Activated naive CD4-positive, alpha-beta T cell treated with anti-CD3 and anti-CD28 coated beads, Interleukin-2, amount 10 ng/mL, durations not matched to agents 7 days and 5 days (primary cell): ENCODE data around the gene C20orf96.
A peak's percentile ranks its signal among the peaks of the same experiment; 100 is the strongest.

Experiments used
- CTCF ChIA-PET: fragments of 350-600 bp; sonication (Branson Sonifier 250); formaldehyde crosslinking; loops from one replicate; lab custom pipeline; 2021; ENCODE audit warnings: antibody characterized with exemption; lab: Charles Lee
- DNase-seq: peaks from one replicate; pipeline ENCODE4 v3.0.0-alpha.2; 2020
- H3K27ac Mint-ChIP-seq: one replicate; pipeline ENCODE4 v1.8.0; 2021; ENCODE audit warnings: mild to moderate bottlenecking, moderate library complexity, mixed read lengths
- H3K27me3 Mint-ChIP-seq: one replicate; pipeline ENCODE4 v1.8.0; 2021; ENCODE audit warnings: mild to moderate bottlenecking, mixed read lengths
- H3K36me3 Mint-ChIP-seq: one replicate; pipeline ENCODE4 v1.8.0; 2021; ENCODE audit warnings: mixed read lengths
- H3K4me1 Mint-ChIP-seq: one replicate; pipeline ENCODE4 v1.8.0; 2021; ENCODE audit warnings: mixed read lengths
- H3K4me3 Mint-ChIP-seq: one replicate; pipeline ENCODE4 v1.8.0; 2021; ENCODE audit warnings: mild to moderate bottlenecking, moderate library complexity, mixed read lengths
- H3K9me3 Mint-ChIP-seq: one replicate; pipeline ENCODE4 v1.8.0; 2021; ENCODE audit warnings: mixed read lengths

Gene C20orf96

GRCh38 chr20:325045-325888 lies 34.7 kb upstream of the C20orf96 start, which contains the start of gene SOX12:
Gene SOX12 (plus strand): TSS chr20:325552. CDS start chr20:325925, 373 bp downstream.
- H3K4me1 Mint-ChIP-seq, result peaks cover 42% of the 10 kb centered on the region

GRCh38 chr20:324177-325044 lies 33.9 kb upstream of the C20orf96 start:
- Mint-ChIP-seq H3K4me3 (peak overlapping the region; percentile 87), H3K27ac (peak overlapping the region; percentile 93), H3K9me3 (no peaks in the 10 kb centered on the region), H3K36me3 (peaks cover 2% of the 10 kb centered on the region), H3K4me1 (peaks cover 34% of the 10 kb centered on the region), H3K27me3 (peaks cover 33% of the 10 kb centered on the region)
- CTCF ChIA-PET, result interaction anchor here (0.8 to 1.8 kb wide), 4 partner anchors 14 to 44 kb away, joined by 3 to 6 read pairs (median 4); no protein-coding TSS in a partner anchor
- DNase-seq, result peak; percentile 93

More at GRCh38 chr20:325045-325888, 34.7 kb upstream of the C20orf96 start, which contains the start of gene SOX12:
- Mint-ChIP-seq H3K27ac (peak within 1 kb of the TSS; percentile 93), H3K4me3 (peak within 1 kb of the TSS; percentile 87), H3K36me3 (peaks cover 2% of the 10 kb centered on the region), H3K9me3 (no peaks in the 10 kb centered on the region), H3K27me3 (peaks cover 33% of the 10 kb centered on the region)
- DNase-seq, result peak; percentile 98
- CTCF ChIA-PET, result interaction anchor here (0.6 to 1.8 kb wide), 4 partner anchors 15 to 78 kb away, joined by 3 to 6 read pairs (median 4); no protein-coding TSS in a partner anchor

- Mint-ChIP-seq H3K36me3 (no peaks in the 10 kb centered on the region), H3K4me3 (no peak overlapping the region), H3K9me3 (no peaks in the 10 kb centered on the region), H3K4me1 (peaks cover 3% of the 10 kb centered on the region), H3K27ac (no peak overlapping the region), H3K27me3 (peaks cover 8% of the 10 kb centered on the region)
- no peak for DNase-seq
- CTCF ChIA-PET, result no interaction called here
These were observed 25.9 kb upstream of the C20orf96 start for GRCh38 chr20:316316-317068.

GRCh38 chr20:313948-314347 lies 23.4 kb upstream of the C20orf96 start:
- Mint-ChIP-seq H3K36me3 (no peaks in the 10 kb centered on the region), H3K27me3 (peaks cover 12% of the 10 kb centered on the region), H3K4me1 (peaks cover 19% of the 10 kb centered on the region), H3K4me3 (no peak overlapping the region), H3K9me3 (no peaks in the 10 kb centered on the region), H3K27ac (no peak overlapping the region)
- CTCF ChIA-PET, result interaction anchor here (1.4 kb wide), 1 partner anchor 17 kb away, joined by 4 read pairs; no protein-coding TSS in a partner anchor
- DNase-seq, result no peak

GRCh38 chr20:313402-313801 lies 22.9 kb upstream of the C20orf96 start:
- Mint-ChIP-seq H3K9me3 (no peaks in the 10 kb centered on the region), H3K4me3 (no peak overlapping the region), H3K36me3 (no peaks in the 10 kb centered on the region), H3K4me1 (peaks cover 19% of the 10 kb centered on the region), H3K27me3 (peaks cover 12% of the 10 kb centered on the region), H3K27ac (no peak overlapping the region)
- DNase-seq, result no peak
- CTCF ChIA-PET, result interaction anchor here (1.4 kb wide), 1 partner anchor 18 kb away, joined by 4 read pairs; no protein-coding TSS in a partner anchor

- DNase-seq, result no peak
- H3K27me3 Mint-ChIP-seq, result peaks cover 12% of the 10 kb centered on the region
- H3K4me1 Mint-ChIP-seq, result peaks cover 19% of the 10 kb centered on the region
- H3K36me3 Mint-ChIP-seq, result no peaks in the 10 kb centered on the region
- H3K9me3 Mint-ChIP-seq, result no peaks in the 10 kb centered on the region
- H3K27ac Mint-ChIP-seq, result no peak overlapping the region
- no peak overlapping the region for H3K4me3 Mint-ChIP-seq
- CTCF ChIA-PET, result interaction anchor here (1.7 kb wide), 2 partner anchors 18 to 41 kb away, joined by 3 to 5 read pairs; no protein-coding TSS in a partner anchor
These were observed 22.3 kb upstream of the C20orf96 start for GRCh38 chr20:312866-313265.

- no peaks in the 10 kb centered on the region for H3K36me3 Mint-ChIP-seq
- peaks cover 19% of the 10 kb centered on the region for H3K4me1 Mint-ChIP-seq
- no peaks in the 10 kb centered on the region for H3K9me3 Mint-ChIP-seq
- H3K27me3 Mint-ChIP-seq, result peaks cover 12% of the 10 kb centered on the region
- no peak for DNase-seq
- H3K4me3 Mint-ChIP-seq, result no peak overlapping the region
- CTCF ChIA-PET, result interaction anchor here (1.7 kb wide), 2 partner anchors 19 to 42 kb away, joined by 3 to 5 read pairs; no protein-coding TSS in a partner anchor
- H3K27ac Mint-ChIP-seq, result no peak overlapping the region
These were observed 21.5 kb upstream of the C20orf96 start for GRCh38 chr20:312067-312466.

- no peaks in the 10 kb centered on the region for H3K36me3 Mint-ChIP-seq
These were observed 21.1 kb upstream of the C20orf96 start for GRCh38 chr20:311609-312008.

GRCh38 chr20:310645-311044 lies 20.1 kb upstream of the C20orf96 start:
- H3K36me3 Mint-ChIP-seq, result no peaks in the 10 kb centered on the region

More at GRCh38 chr20:311609-312008, 21.1 kb upstream of the C20orf96 start:
- Mint-ChIP-seq H3K9me3 (no peaks in the 10 kb centered on the region), H3K27ac (no peak overlapping the region), H3K27me3 (peaks cover 15% of the 10 kb centered on the region), H3K4me1 (peaks cover 19% of the 10 kb centered on the region), H3K4me3 (no peak overlapping the region)
- no peak for DNase-seq
- CTCF ChIA-PET, result interaction anchor here (1.7 kb wide), 2 partner anchors 19 to 42 kb away, joined by 3 to 5 read pairs; no protein-coding TSS in a partner anchor

GRCh38 chr20:309841-310644 lies 19.5 kb upstream of the C20orf96 start:
- no peaks in the 10 kb centered on the region for H3K36me3 Mint-ChIP-seq
- peaks cover 17% of the 10 kb centered on the region for H3K27me3 Mint-ChIP-seq
- peak; percentile 87 for DNase-seq
- CTCF ChIA-PET, result interaction anchor here (0.6 to 3.3 kb wide), 7 partner anchors 9 to 20 kb away, joined by 3 to 13 read pairs (median 3); partner anchors contain the start of genes SOX12 and ZCCHC3
- peak overlapping the region; percentile 28 for H3K27ac Mint-ChIP-seq
- H3K4me3 Mint-ChIP-seq, result peak overlapping the region; percentile 65
- H3K9me3 Mint-ChIP-seq, result no peaks in the 10 kb centered on the region
- peaks cover 19% of the 10 kb centered on the region for H3K4me1 Mint-ChIP-seq

More at GRCh38 chr20:310645-311044, 20.1 kb upstream of the C20orf96 start:
- CTCF ChIA-PET, result interaction anchor here (0.6 to 3.3 kb wide), 7 partner anchors 9 to 26 kb away, joined by 3 to 13 read pairs (median 3); partner anchors contain the start of gene SOX12
- Mint-ChIP-seq H3K4me1 (peaks cover 19% of the 10 kb centered on the region), H3K27me3 (peaks cover 17% of the 10 kb centered on the region), H3K27ac (no peak overlapping the region), H3K4me3 (peak overlapping the region; percentile 65), H3K9me3 (no peaks in the 10 kb centered on the region)
- DNase-seq, result no peak

GRCh38 chr20:309306-309840 lies 18.8 kb upstream of the C20orf96 start:
- H3K4me1 Mint-ChIP-seq, result peaks cover 19% of the 10 kb centered on the region
- CTCF ChIA-PET, result interaction anchor here (0.6 to 3.3 kb wide), 4 partner anchors 8 to 21 kb away, joined by 3 to 13 read pairs (median 3); partner anchors contain the start of gene ZCCHC3
- no peaks in the 10 kb centered on the region for H3K36me3 Mint-ChIP-seq
- H3K9me3 Mint-ChIP-seq, result no peaks in the 10 kb centered on the region
- peaks cover 17% of the 10 kb centered on the region for H3K27me3 Mint-ChIP-seq
- H3K4me3 Mint-ChIP-seq, result no peak overlapping the region
- no peak for DNase-seq
- H3K27ac Mint-ChIP-seq, result peak overlapping the region; percentile 28

GRCh38 chr20:308427-309038 lies 18.0 kb upstream of the C20orf96 start:
- no peak overlapping the region for H3K27ac Mint-ChIP-seq
- no peaks in the 10 kb centered on the region for H3K36me3 Mint-ChIP-seq
- no peak for DNase-seq
- H3K4me3 Mint-ChIP-seq, result no peak overlapping the region
- H3K27me3 Mint-ChIP-seq, result peaks cover 17% of the 10 kb centered on the region
- CTCF ChIA-PET, result interaction anchor here (1.0 to 3.3 kb wide), 2 partner anchors 22 to 39 kb away, joined by 3 to 13 read pairs; no protein-coding TSS in a partner anchor
- H3K9me3 Mint-ChIP-seq, result no peaks in the 10 kb centered on the region
- H3K4me1 Mint-ChIP-seq, result peaks cover 19% of the 10 kb centered on the region
